HEK293T (cell line): ENCODE results near the gene NMNAT2.

Source experiments
- CTBP1 ChIP-seq: fragments of 450-650 bp; IDR thresholded peaks from 2 replicates; pipeline ENCODE4 v1.6.1; 2016; ENCODE audit warnings: borderline replicate concordance
- HDGF ChIP-seq: fragments of 450-650 bp; IDR thresholded peaks from 2 replicates; pipeline ENCODE4 v1.6.1; 2017; ENCODE audit warnings: antibody characterized with exemption, borderline replicate concordance
- SP1 ChIP-seq: fragments of 450-650 bp; IDR thresholded peaks from 2 replicates; pipeline ENCODE4 v1.6.1; 2017
- TF ChIP-seq, protein P1 (sequence below): fragments of 450-650 bp; IDR thresholded peaks from 2 replicates; pipeline ENCODE4 v1.6.1; 2016

DNA sequence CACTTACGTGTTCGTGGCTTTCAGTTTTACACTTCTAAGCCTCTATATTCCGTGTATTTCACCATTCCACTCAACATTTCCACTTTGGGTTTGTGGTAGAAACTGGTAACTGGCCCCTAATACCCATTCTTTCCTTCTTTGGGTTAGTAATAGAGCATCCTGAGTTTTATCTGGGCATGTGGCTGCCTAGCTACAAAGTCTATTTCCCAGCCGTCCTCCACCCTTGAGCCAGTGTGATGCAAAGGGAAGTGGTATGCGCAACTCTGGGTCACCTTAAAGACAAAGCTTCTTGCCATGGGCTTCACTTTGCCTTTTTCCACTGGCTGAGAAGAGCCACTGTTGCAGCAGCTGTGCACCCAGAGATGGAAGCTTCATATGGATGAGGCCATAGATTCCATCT is 158.3 kb downstream of the NMNAT2 start:
- TF ChIP-seq HDGF (no peak), SP1 (no peak), CTBP1 (no peak)
- TF ChIP-seq, protein P1, sequence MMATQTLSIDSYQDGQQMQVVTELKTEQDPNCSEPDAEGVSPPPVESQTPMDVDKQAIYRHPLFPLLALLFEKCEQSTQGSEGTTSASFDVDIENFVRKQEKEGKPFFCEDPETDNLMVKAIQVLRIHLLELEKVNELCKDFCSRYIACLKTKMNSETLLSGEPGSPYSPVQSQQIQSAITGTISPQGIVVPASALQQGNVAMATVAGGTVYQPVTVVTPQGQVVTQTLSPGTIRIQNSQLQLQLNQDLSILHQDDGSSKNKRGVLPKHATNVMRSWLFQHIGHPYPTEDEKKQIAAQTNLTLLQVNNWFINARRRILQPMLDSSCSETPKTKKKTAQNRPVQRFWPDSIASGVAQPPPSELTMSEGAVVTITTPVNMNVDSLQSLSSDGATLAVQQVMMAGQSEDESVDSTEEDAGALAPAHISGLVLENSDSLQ, result no peak
